T-helper 2 cell treated with Interferon-gamma antibody and Interleukin-4, amounts not matched to agents 5 μg/mL and 100 μg/mL, for 36 hours (primary cell): ENCODE results near the gene DOCK3.
A peak's percentile ranks its signal among the peaks of the same experiment; 100 is the strongest.

Experiments
- DNase-seq: peaks from one replicate; pipeline ENCODE4 v3.0.0; 2021; ENCODE audit warnings: low spot score
- H3K27ac Mint-ChIP-seq: one replicate; pipeline ENCODE4 v1.8.0; 2021; ENCODE audit warnings: mild to moderate bottlenecking, mixed read lengths
- H3K27me3 Mint-ChIP-seq: one replicate; pipeline ENCODE4 v1.8.0; 2021; ENCODE audit warnings: low read depth, mixed read lengths
- H3K36me3 Mint-ChIP-seq: one replicate; pipeline ENCODE4 v1.8.0; 2021; ENCODE audit warnings: low read depth, mixed read lengths
- H3K4me1 Mint-ChIP-seq: one replicate; pipeline ENCODE4 v1.8.0; 2021; ENCODE audit warnings: low read depth, mixed read lengths
- H3K4me3 Mint-ChIP-seq: one replicate; pipeline ENCODE4 v1.8.0; 2022; ENCODE audit warnings: mild to moderate bottlenecking, moderate library complexity, mixed read lengths
- H3K9me3 Mint-ChIP-seq: one replicate; pipeline ENCODE4 v1.8.0; 2021; ENCODE audit warnings: mixed read lengths

Gene DOCK3

DNA sequence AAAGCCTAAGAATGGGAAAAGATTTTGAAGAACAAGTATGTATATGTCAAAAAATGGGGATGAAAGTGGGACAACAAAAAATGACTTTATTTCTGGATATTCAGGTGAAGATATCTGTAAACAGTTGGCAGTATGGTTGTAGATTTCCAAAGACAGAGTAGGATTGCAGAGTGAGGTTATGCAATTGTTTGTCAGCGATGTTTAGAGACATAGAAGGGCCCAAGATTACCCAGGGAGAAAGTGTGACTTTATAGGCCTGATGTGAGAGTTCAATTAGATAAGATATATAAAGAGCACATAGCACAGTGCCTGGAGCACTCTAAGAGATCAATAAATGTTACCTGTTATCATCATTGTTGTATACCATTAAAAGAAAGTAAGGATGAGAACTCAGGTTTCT, 319.8 kb downstream of the DOCK3 start:
- Mint-ChIP-seq H3K9me3 (peaks cover 21% of the 10 kb centered on the region), H3K4me1 (no peaks in the 10 kb centered on the region), H3K27me3 (no peaks in the 10 kb centered on the region), H3K4me3 (no peak overlapping the region), H3K36me3 (no peaks in the 10 kb centered on the region), H3K27ac (no peak overlapping the region)
- DNase-seq, result no peak

DNA sequence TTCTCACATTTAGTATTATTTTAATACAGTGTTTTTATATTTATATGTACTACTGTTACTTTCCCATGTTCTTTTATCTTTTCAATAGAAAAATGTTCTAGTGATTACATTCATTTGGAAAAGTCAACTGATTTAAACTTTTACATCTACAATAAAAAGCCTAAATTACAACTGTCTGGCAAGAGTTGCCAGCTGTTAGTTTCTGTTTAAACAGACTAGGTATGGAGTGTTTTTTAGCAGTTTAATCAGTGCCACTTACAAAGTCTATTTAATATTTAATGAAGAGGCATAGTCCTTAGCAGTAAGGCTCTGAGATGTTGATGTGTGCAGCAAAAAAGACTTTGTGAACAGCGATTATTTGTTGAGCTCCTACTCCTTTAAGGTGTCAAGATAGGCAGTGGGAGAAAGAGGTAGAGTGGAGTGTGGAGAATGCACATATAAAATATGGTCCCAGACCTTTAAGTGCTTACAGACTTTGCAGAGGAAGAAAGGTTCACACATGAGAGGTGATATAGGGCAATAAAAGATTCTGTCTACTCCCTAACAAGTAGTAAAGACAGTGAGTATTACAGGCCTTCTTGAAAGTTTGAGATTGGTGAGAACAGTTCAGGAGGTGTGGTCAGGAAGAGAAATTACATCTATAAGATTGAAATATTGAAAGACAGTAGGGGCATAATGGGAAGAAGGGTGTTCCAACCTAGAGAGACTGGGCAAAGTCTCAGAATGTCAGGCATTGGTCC, 320.5 kb downstream of the DOCK3 start:
- no peak for DNase-seq
- peaks cover 19% of the 10 kb centered on the region for H3K9me3 Mint-ChIP-seq
- H3K4me1 Mint-ChIP-seq, result no peaks in the 10 kb centered on the region
- H3K27ac Mint-ChIP-seq, result no peak overlapping the region
- H3K4me3 Mint-ChIP-seq, result no peak overlapping the region
- no peaks in the 10 kb centered on the region for H3K27me3 Mint-ChIP-seq
- H3K36me3 Mint-ChIP-seq, result no peaks in the 10 kb centered on the region

DNA sequence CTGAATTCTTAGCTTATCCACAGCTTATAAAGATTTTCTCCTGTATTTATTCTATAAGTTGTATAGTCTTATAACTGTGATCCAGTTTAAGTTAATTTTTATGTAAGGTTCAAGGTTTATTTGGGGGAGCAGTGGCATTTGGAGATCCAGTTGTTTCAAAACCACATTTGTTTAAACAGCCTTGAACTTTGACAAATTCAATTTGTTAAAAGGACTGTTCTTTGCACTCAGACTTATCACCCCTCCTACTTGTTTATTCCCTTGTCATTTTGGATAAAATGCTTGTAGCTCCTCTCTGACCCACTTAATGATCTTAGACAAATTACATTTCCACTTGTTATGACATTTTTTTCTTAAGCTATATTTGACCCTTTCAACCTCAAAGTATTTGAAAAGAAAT, 327.8 kb downstream of the DOCK3 start:
- Mint-ChIP-seq H3K4me3 (no peak overlapping the region), H3K27me3 (peaks cover 4% of the 10 kb centered on the region), H3K9me3 (no peaks in the 10 kb centered on the region), H3K36me3 (no peaks in the 10 kb centered on the region), H3K4me1 (no peaks in the 10 kb centered on the region), H3K27ac (no peak overlapping the region)
- DNase-seq, result no peak

DNA sequence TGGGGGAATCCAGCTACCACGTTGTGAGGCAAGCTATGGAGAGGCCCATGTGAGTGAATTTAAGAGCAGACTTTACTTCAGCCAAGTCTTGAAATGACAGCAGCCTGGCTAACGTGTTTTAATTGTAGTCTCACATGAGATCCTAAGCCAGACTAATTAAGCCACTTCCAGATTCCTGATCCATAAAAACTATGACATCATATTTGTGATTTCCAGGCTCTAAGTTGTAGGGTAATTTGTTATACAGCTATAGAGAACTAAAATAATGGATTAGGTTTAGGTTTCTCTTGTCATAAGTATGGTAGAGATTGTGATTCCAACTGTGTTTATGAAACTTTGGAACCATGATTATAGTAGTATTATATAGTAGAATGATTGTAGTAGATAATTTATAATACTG, 329.5 kb downstream of the DOCK3 start:
- Mint-ChIP-seq H3K4me3 (no peak overlapping the region), H3K36me3 (no peaks in the 10 kb centered on the region), H3K9me3 (no peaks in the 10 kb centered on the region), H3K27ac (no peak overlapping the region), H3K4me1 (no peaks in the 10 kb centered on the region), H3K27me3 (peaks cover 4% of the 10 kb centered on the region)
- no peak for DNase-seq

GRCh38 chr3:51024121-51024520, 349.4 kb downstream of the DOCK3 start:
- H3K27me3 Mint-ChIP-seq, result peaks cover 13% of the 10 kb centered on the region
- H3K9me3 Mint-ChIP-seq, result peaks cover 23% of the 10 kb centered on the region
- no peak overlapping the region for H3K4me3 Mint-ChIP-seq
- H3K36me3 Mint-ChIP-seq, result peaks cover 4% of the 10 kb centered on the region
- peaks cover 29% of the 10 kb centered on the region for H3K4me1 Mint-ChIP-seq
- no peak overlapping the region for H3K27ac Mint-ChIP-seq
- no peak for DNase-seq

DNA sequence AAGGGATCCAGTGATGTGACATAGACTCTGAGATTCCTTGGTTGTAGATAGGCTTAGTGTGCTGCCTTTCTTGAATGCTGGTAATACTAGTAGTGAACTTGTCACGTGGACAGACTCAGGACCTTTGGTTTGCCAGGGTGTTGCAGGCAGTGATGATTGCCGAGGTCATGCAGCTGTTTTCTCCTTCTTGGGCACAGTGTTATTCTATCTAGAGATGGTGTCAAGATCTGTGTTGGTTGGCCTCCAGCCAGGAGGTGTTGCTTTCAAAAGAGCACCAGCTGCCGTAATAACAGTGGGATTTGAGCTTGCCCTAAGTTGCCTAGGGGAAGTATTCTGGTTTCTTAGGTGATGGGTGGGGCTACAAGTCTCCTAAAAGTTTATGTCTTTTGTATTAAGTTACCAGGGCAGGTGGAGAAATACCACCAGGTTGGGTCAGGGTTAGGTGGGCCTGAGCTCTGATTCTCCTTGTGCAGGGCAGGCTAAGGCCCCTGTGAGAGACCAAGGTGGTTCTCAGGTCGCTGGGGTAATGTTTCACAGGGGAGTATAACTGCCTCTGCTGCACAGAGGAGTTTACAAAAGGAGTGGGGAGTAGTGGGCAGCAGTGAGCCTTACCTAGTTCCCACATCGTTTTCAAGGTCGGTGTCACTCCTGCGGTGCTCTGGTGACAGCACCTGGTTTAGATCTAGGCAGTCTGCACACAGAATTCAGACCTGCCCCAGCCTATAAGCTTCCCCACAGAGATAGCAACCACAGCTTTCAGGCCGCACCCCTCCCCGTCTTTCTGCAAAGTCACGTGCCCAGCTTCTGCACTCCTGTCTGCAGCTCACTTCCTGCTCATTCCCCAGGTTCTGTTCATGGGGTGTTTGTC, 350.3 kb downstream of the DOCK3 start:
- DNase-seq, result peak; percentile 43
- H3K27ac Mint-ChIP-seq, result peak overlapping the region; percentile 52
- peaks cover 29% of the 10 kb centered on the region for H3K4me1 Mint-ChIP-seq
- H3K27me3 Mint-ChIP-seq, result peaks cover 9% of the 10 kb centered on the region
- H3K9me3 Mint-ChIP-seq, result peaks cover 23% of the 10 kb centered on the region
- H3K4me3 Mint-ChIP-seq, result peak overlapping the region; percentile 66
- peaks cover 4% of the 10 kb centered on the region for H3K36me3 Mint-ChIP-seq

GRCh38 chr3:51031666-51032065, 356.9 kb downstream of the DOCK3 start:
- Mint-ChIP-seq H3K27me3 (peaks cover 12% of the 10 kb centered on the region), H3K4me1 (peaks cover 4% of the 10 kb centered on the region), H3K9me3 (peaks cover 19% of the 10 kb centered on the region), H3K36me3 (peaks cover 2% of the 10 kb centered on the region), H3K27ac (no peak overlapping the region), H3K4me3 (no peak overlapping the region)
- DNase-seq, result no peak

DNA sequence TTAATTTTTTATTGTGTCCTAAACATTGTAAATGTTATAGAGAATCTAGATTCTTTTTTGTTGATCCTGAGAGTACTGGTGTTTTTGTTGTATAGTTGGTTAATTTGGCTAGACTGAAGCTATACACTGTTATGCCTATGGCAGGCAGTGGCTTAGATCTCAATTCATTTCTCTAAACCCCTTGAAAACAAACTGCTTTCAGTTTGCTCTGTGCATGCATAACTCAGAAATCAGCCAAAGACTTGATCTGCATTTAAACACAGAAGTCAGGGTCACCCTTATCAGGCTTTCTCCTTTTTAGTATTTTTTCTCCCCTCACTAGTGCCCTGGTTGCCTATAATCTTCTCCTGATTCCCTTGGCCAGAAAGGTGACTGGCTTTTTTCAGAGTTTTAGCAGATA, 360.9 kb downstream of the DOCK3 start:
- no peak overlapping the region for H3K4me3 Mint-ChIP-seq
- H3K4me1 Mint-ChIP-seq, result no peaks in the 10 kb centered on the region
- no peaks in the 10 kb centered on the region for H3K36me3 Mint-ChIP-seq
- peaks cover 8% of the 10 kb centered on the region for H3K9me3 Mint-ChIP-seq
- DNase-seq, result no peak
- no peak overlapping the region for H3K27ac Mint-ChIP-seq
- H3K27me3 Mint-ChIP-seq, result peaks cover 9% of the 10 kb centered on the region

- Mint-ChIP-seq H3K4me3 (no peak overlapping the region), H3K9me3 (no peaks in the 10 kb centered on the region), H3K27me3 (no peaks in the 10 kb centered on the region), H3K36me3 (no peaks in the 10 kb centered on the region), H3K27ac (no peak overlapping the region), H3K4me1 (no peaks in the 10 kb centered on the region)
- DNase-seq, result no peak
Measured at GRCh38 chr3:51044982-51045381, 370.3 kb downstream of the DOCK3 start.

DNA sequence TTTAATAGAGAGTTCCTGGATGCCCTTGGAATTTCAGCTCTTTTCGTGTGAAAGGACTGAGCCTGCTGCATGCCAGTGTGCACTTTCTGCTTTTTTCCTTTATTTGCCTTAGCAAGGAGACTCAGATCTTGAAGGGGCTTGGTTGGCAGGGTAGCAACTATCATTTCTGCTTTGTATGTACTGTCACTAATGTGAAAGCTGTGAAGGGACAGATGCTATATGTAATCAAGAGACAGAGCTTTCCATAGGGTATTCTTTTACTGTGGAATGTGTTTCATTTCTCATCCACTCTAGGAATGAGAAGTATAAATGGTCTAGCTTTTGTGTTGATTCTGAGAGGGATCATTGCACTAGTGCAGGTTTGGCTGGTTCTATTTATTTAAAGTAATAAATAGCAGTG, 377.8 kb downstream of the DOCK3 start:
- Mint-ChIP-seq H3K9me3 (no peaks in the 10 kb centered on the region), H3K36me3 (no peaks in the 10 kb centered on the region), H3K4me1 (no peaks in the 10 kb centered on the region), H3K27me3 (peaks cover 9% of the 10 kb centered on the region), H3K4me3 (no peak overlapping the region), H3K27ac (no peak overlapping the region)
- no peak for DNase-seq

- Mint-ChIP-seq H3K36me3 (no peaks in the 10 kb centered on the region), H3K4me3 (no peak overlapping the region), H3K9me3 (no peaks in the 10 kb centered on the region), H3K27me3 (peaks cover 9% of the 10 kb centered on the region), H3K27ac (no peak overlapping the region), H3K4me1 (no peaks in the 10 kb centered on the region)
- DNase-seq, result no peak
Measured at GRCh38 chr3:51057121-51057520, 382.4 kb downstream of the DOCK3 start.

- DNase-seq, result no peak
- Mint-ChIP-seq H3K4me1 (no peaks in the 10 kb centered on the region), H3K27me3 (peaks cover 11% of the 10 kb centered on the region), H3K9me3 (no peaks in the 10 kb centered on the region), H3K4me3 (no peak overlapping the region), H3K27ac (no peak overlapping the region), H3K36me3 (no peaks in the 10 kb centered on the region)
Measured at GRCh38 chr3:51063053-51063452, 388.3 kb downstream of the DOCK3 start.

DNA sequence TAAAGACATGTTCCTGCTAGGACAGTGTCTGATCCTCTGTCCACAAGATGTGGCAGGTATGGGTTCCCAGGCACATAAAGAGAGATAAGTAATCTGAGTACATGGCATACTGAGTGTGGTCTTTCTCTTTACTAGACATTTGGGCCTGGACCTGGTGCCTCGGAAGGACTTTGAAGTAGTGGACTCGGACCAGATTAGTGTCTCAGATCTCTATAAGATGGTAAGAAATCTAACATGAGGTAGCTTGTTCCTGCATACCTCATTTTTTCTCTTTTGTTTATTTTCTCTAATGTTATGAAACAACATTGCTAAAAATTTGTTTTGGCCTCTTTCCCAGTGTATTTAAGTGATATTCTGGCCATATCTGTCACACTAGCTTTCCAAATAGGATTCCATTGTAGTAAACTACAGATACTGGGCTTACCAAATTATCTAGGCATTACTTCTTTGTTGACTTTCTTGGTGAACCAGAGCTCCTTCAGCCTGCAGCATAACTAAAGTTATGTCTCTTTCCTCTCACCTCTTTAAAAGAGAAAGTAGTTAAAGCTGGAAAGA, 400.6 kb downstream of the DOCK3 start:
- no peak overlapping the region for H3K27ac Mint-ChIP-seq
- no peaks in the 10 kb centered on the region for H3K27me3 Mint-ChIP-seq
- no peaks in the 10 kb centered on the region for H3K36me3 Mint-ChIP-seq
- no peaks in the 10 kb centered on the region for H3K4me1 Mint-ChIP-seq
- DNase-seq, result no peak
- no peaks in the 10 kb centered on the region for H3K9me3 Mint-ChIP-seq
- H3K4me3 Mint-ChIP-seq, result no peak overlapping the region

DNA sequence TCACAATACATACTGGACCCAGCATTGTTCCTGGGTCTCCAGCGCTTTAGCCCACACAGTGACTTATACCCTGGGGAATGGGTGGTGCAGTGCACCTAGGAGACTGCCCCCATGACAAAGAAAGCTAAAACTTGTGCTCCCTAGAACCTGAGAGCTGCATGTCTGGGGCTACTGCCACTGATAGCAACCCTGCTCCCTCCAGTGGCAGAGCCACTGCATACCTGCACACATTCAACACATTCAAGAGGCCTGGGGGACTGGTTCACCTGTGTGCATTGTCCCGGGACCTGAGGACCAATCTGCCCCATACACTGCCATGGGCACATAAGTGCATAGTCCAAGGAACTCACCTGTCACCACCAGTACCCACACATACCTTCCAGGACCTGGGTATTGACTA, 407.6 kb downstream of the DOCK3 start:
- Mint-ChIP-seq H3K9me3 (peaks cover 30% of the 10 kb centered on the region), H3K4me3 (no peak overlapping the region), H3K27me3 (no peaks in the 10 kb centered on the region), H3K4me1 (no peaks in the 10 kb centered on the region), H3K36me3 (no peaks in the 10 kb centered on the region), H3K27ac (no peak overlapping the region)
- no peak for DNase-seq
